GM18498 (cell line): Measurements from ENCODE around the gene PTPRK.

Source experiments
- ATAC-seq: cut with Tn5 transposase; IDR thresholded peaks from one replicate; pipeline ENCODE4 v1.9.1; 2021; ENCODE audit warnings: mild to moderate bottlenecking, moderate library complexity; ENCODE audit not compliant: unreplicated experiment

PTPRK gene

DNA sequence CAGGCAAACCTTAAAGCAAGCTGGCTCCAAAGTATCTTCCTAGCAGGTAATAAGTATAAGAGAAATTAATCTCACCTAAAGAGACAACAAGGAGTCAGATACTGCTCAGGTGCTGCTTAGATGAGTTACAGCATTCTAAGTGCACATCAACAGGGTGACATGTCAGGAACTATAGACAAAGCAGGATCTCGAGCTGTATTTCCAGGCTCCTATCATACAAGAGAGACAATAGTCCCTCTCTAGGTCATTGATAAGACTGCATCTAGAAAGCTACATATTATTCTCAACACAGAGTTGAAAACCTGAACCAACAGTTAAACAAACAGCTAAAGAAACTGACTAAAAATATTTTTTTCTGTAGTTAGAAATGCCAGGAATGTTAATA, 3.9 kb downstream of the PTPRK start:
- ATAC-seq, result no peak

DNA sequence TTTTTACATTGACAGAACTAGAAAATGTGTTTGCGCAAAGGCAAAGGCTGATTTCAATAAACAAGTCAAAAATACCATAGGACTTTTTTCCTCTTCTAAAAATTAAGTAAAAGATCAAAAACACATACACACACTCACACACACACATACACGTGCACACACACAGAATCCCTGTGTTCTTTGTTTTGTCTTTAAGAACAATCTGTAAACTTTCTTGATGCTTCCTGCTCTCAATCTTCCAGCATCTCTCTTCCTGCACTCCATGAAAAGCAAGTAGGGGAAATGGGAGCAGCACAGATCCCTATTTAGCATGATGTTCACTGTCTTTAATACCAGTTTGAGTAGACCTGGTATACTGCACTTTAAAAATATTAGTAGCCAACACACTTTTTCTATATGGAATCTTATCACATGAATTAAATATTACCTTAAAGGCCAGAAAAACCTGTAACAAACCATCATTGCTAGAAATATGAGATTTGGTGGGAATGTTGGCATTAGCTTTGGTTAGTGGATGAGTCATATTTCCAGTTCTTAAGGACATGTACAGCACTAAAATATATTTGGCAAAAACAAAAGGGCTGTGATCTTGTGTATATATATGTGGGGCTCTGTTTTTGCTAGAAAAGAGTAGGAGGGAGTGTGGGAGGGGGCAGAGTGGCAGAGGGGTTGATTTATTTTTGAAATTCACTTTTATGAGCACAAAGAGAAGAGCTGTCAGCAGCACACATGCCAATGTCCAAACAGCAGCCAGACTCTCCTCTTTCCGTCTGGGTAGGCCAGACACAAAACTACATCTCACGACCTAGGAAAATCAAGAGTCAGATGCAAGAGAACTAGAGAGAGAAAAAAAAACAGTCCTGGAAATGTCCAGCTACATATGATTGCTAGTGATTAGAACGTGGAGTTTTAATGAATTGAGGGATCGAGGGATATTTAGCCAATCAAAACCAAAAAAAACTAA, 4.6 kb downstream of the PTPRK start:
- ATAC-seq, result no peak

DNA sequence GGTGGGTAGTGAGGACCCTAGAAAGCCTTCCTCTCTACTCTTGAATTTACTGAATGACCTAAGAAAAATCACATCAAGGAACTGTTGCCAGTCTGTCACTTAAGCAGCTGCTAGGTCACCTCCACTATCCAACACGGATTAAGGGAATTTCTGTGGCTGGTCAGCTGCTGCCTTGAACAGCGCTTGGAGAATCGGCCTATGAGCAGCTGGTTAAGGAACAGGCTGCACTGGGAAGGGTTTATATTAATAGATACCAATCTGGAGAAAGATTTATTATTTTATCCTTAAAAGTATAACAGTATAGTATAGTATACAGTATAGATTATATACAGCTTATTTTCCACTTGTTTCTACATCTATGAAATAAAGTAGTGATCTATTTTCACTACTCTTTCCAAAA, 6.5 kb downstream of the PTPRK start:
- ATAC-seq, result no peak

DNA sequence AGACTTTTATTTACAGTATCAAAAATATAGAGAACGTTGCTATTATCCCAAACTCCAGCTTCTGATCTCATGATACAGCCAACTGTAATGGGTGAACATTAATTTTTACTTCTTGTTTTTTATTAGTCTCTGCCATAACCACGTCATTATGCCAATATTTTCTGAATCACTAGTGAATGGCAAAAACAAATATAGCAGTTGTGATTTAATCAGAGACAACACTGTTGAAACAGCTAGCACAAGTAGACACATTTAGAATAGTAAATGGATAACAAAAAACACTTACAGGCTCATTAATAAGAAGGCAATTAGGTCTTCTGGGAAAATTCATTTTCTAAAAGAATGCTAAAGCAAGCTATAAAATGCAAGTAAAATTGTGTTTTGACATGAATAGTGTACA, 8.1 kb downstream of the PTPRK start:
- no peak for ATAC-seq

DNA sequence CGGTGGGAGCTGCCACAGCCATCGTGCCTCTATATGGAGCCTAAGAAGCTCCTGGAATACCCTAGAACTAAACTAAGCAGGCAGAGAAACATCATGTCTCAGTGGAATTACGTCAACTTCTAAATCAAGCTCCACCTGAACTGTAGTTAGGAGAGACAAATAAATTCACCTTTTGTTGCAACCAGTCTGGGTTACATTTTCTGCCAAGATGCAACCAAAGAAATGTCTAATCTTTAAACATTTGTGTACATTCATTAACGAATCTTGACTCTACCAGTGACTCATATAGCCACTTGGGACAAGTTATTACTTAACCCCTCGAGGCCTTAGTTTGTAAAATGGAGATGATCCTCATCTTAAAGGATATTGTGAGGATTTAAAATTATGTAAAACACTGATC, 8.9 kb downstream of the PTPRK start:
- peak; percentile 50 for ATAC-seq

DNA sequence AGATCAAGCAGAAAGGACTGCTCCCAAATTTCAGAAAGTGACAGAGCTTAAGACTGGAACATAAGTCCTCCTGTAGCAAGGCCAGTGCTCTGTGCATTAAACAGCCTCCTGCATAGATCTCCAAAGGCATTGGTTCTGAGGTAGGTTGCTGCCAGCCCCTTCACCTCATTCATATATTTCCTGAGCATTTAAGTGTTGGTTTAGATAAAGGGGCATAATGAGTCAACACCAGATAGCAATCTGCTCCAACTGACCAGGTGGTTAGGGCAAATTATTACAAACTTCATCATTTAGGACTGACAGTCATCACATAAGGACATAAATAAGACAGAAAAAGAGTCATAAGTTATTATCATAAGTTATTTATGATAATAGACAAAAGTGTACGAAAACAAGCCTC, 10.7 kb downstream of the PTPRK start:
- ATAC-seq, result no peak

DNA sequence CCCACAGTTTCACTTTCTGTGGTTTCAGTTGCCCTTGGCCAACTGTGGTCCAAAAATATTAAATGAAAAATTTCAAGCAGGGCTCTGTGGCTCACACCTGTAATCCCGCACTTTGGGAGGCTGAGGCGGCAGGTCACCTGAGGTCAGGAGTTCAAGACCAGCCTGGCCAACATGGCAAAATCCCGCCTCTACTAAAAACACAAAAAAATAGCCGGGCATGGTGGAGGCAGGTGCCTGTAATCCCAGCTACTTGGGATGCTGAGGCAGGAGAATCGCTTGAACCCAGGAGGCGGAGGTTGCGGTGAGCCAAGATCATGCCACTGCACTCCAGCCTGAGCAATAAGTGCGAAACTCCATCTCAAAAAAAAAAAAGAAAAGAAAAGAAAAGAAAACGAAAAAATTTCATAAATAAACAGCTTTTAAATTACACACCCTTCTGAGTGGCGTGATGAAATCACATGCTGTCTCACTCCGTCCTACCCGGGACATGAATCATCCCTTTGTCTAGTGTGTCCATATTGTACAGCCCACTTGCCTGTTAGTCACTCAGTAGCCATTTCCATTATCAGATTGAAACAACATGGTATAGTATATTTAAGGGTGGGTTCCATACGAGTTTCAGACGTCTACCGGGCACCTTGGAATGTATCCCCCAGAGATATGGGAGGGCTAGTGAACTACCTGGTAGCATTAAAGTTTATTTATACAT, 11.7 kb downstream of the PTPRK start:
- no peak for ATAC-seq

DNA sequence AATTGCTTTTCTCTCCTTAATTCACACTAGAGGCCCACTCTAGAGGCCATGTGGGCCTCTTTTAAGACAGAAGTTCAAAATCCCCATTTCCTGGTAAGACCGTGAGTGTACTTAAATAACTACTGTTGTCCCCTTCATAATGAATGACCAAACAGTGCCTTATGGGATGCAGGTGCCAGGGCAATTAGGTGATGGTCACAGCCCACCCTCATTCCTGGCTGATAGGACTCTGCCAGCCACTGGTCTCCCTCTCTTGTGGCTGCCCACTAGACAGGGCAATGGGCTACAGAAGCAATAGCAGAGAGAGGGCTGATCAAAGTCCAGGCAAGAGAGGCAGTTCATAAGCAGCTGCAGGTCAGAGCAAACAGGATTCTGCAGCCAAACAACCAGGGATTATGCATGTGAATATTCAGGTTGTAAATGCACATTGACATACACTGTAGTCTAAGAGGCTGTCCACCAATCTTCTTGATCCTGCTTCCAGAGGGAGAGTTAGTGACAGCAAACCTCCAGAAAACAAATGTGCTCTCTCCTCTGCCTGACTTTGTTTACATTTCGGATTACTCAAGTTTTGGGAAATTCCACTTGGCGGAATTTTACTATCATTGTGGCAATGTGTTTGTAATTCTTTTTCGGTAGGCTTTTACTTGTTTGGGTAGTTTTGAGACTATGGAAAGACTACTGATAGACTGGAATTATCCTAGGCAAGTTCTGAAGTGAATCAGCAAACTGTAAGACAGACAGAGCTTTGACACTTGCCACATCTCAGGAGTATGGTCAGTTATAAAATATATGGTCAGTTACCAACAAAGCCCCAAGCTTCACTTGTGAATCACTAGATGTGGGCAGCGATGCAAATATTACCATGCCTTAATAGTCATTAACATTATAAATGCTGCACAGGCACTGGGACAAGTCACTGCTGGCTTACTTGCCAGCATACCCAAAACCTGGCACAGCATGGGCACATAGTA, 12.8 kb downstream of the PTPRK start:
- ATAC-seq, result no peak

DNA sequence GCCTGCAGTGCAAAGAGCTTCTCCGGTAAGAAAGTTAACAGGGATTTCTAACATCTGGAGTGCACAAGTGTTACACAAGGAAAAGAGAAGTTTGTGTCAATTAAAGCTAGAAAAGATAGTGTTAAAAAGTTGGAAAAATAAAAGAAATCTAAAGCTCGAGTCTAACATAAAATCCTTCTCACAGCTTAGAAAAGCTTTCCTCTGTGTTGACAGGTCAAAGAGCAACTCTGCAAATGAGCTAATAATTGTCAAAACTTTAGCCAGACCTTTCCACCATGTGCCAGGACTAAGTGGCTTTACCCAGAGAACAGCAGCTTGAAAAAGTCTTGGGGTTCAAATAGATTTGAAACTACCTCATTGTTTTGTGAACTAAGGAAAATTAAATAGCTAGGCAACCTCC, 14.8 kb downstream of the PTPRK start:
- no peak for ATAC-seq

DNA sequence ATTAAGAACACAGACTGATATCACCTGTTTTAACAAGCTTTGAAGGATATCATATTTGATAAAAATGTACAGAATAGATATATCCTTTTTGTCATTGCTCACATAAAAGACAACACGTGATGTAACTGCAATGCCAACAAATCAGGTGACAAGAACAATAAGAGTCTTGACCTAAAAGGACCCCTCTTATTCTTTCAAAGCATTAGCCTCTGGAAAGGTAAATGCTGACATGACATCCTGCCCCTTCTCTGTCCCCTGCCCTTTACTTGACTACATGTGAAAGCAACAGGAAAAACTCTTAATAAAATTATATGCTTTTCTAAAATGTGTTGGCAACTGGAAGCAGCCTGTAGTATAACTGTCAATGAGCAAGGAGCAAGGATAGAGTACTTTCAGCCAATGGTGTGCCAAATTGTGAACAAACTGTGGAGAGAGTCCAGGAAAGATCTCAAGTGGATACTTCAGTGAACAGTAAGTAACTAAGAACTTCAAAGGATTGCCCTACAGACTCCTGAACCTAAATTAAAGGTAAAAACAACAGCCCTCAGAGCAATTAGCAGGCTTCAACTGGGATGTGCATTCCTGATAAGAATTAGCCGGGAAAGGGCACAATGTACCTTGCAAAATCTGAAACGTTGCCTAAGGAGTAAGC, 16.3 kb downstream of the PTPRK start:
- no peak for ATAC-seq

DNA sequence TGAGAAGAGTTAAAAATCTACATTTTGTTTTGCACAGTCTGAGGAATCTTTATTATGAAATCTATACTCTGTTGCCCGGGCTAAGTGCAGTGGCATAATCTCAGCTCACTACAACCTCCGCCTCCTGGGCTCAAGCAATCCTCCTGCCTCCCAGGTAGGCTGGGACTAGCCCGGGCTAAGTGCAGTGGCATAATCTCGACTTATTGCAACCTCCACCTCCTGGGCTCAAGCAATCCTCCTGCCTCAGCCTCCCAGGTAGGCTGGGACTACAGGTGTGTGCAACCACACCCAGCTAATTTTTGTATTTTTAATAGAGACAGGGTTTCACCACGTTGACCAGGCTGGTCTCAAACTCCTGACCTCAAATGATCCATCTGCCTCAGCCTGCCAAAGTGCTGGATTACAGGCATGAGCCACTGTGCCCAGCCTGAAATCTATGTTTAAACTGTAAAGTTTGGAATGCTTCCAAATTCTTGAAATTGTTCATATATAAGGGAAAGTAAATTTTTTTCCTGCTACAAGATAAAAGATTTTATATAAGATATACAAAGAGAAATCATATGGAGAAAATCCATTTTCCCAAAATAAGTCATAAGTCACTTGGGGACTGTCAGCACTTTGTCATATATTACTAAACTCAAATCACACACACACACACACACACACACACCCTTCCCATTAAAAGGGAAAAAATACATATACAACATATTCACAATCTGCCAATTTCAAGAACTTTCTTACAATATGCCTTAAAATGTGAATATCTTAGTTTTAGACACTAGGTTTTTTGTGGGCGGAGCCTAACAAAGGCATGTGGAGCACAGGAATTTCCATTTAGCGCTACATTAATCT, 19.4 kb downstream of the PTPRK start:
- ATAC-seq, result no peak

DNA sequence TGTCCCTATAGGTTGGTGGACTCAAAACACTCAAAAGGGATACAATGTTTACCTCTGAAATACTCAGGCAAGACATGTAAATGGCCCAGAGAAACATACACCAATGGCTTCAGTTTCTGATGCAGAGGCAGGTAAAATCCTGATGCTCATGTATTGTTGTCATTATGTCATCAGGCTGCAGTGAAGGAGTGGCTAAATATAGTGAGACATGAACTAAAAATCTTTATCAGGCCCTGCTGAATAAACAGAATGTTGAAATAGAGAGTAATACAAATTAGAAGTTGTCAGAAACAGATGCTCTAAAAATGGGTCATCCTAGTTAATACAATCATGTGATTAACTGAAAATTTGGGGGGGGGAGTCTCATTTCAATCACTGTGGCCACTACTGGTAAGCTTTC, 20.4 kb downstream of the PTPRK start:
- ATAC-seq, result no peak

DNA sequence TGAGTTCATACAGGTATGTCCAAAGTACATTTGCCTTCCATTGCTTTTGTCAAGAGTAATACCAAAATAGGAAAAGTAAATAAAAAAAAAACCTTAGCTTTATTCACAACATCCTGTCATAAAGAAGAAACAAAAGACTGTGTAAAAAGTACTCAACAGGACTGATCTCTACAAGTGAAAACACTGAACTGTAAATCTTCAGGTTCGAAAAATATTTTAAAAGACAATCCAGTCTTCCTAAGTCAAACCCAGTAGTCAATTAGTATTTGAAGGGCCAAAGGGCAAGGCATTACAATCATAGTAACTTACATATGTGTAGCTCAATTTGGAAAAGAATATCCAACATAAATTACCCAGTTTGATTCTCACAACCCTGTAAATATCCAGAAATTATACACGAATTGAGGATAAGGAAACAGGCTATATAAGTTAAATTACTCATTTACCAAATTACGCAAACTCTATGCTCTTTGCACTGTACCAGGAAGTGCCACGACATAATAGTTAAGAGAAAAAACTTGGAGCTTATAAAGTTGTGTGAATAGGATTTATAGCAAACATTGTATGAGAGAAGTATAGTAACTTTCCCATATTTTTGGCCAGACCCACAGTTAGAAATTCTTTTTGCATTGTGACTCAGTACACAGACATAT, 21.2 kb downstream of the PTPRK start:
- no peak for ATAC-seq

DNA sequence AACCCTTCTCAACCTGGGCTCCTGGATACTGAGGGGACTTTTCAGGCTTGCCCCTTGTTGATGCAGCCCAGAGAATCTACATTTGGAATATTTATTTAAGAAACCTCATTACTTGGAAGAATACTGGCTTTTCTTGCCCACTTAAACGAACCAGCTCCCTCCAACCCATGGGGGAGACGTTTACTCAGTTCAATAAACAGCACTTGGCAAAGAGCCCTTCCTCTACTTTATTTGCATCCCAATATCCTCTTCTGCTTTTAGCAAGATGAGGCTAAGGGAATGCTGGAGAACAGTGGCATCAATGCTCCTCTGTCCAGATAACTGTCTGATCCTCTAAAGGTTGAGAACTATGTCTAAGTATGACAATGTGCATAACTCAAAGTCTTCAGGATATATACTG, 22.2 kb downstream of the PTPRK start:
- ATAC-seq, result no peak

DNA sequence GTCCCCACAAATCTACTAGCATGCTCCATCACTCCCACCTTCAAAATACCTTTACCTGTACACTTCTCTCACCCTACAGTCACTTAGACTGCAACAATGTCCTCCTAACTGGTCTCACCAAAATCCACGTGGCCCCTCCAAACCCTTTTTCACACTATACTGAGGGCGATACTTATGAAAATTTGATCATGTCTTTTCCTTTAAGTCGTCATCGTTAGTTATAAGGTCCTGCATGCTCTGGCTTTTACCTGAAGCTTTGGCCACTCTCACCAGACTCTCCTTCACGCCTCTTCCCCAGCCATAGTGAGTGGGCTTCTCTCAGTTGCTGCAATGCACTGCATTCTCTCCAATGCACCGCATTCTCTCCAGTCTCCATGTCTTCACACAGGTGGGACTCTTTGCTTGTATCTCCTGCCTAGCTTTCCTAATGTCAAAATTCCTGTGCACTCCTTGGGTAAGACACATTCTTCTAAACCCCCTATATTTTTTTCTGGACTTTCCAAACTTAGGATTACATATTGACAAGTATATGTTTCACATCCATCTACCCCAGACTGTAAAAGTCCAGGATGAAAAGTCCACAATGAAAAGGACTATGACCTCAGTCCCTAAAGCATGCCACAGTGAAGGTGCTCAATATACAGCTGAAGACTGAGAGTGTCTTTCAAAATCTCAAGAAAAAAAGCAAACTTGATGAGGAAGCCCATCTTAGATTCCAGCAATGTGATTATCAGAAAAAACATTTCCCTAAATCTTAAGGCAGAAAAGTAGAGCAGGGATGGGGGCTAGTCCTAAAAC, 24.7 kb downstream of the PTPRK start:
- no peak for ATAC-seq

DNA sequence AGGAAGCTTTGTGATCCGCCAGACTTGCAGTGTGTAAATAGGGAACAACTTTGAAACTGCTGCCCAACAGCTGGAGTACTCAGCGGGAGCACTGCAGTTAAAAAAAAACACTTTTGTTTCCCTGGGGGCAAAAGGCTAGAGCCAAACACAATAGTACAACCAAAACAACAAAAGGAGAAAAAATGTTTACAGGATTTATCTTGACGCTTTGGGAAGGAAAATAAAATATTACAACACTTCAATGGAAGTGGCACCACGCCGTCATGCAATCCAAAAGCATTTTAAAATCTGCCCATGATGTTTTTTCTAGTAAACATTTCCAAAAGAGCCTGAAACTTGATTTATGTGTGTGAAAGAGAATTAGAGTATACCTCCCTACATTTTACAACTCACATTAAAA, 26.0 kb downstream of the PTPRK start:
- ATAC-seq, result no peak

DNA sequence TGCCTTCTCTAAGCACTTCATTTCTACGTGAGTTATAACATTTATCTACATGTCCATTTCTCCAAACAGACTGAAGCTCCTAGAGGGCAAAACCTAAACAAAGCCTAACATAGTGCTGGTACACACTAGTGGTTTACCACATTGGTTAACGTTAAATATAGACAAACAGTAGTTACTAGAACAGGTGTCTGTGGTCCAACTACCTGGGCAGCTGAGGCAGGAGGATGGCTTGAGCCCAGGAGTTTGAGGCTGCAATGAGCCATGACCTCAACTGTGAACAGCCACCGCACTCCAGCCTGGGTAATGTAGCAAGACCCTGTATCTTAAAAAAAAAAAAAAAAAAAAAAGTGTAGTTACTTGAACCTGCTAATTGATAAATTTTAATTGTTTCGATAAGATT, 26.5 kb downstream of the PTPRK start:
- ATAC-seq, result peak; percentile 67

DNA sequence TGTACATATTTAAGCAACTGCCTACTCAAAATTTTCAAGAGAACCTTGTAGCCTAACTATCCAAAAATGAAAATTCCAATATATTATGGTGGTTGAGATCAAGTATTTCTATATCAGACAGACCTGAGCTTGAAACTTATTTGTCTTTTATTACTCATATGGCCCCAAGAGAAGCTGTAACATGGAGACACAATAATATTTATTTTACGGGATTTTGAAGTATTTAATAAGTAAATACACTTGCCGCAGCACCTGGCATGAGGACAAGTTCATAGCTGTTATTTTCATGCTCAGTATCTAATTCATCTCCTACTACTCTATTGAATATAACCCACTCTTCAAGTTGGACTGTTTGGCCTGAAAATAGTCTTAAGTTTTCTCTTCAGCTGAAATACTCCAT, 28.0 kb downstream of the PTPRK start:
- ATAC-seq, result no peak
